ENCODE data around the gene CEP85L. TPM values are rescaled to one million over a fixed set of nuclear protein-coding genes. Genes with fewer than 3 reads are reported as not detected.

The CEP85L gene
- total RNA-seq, 1 experiment from 2014 or later: 3.7 TPM

DNA sequence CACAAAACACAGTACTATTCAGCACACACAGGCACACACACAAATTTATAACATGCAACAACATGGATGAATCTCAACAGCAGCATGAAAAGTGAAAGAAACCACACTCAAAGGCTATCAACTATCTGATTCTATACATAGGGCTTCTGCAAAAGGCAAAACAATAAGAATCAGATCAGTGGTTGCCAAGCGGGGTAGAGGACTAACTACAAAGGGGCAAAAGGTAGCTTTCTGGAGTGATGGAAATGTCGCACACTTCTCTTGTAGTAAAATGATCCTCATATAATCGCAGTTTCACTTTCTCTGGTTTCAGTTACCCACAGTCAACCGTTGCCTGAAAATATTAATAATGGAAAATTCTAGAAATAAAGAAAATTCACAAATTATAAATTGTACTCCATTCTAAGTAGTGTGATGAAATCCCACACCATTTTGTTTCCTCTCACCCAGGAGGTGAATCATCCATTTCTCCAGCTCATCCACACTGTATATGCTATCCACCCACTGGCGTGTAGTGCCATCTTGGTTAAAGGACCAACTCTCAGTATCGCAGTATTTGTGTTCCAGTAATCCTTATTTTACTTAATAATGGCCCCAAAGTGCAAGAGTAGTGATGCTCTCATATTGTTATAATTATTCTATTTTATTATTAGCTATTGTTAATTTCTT lies 116.1 kb downstream of the CEP85L start:
- no peak for DNase-seq
- H3K36me3 ChIP-seq (replicated peaks; ENCODE audit: control insufficient read depth, insufficient read depth, low read length): no peaks in the 10 kb centered on the region
- no peaks in the 10 kb centered on the region for H3K27me3 ChIP-seq (ENCODE audit: control insufficient read depth, insufficient read depth, low read length)
- no peak overlapping the region for H3K4me3 ChIP-seq (ENCODE audit: insufficient read depth, low read depth, low read length)

DNA sequence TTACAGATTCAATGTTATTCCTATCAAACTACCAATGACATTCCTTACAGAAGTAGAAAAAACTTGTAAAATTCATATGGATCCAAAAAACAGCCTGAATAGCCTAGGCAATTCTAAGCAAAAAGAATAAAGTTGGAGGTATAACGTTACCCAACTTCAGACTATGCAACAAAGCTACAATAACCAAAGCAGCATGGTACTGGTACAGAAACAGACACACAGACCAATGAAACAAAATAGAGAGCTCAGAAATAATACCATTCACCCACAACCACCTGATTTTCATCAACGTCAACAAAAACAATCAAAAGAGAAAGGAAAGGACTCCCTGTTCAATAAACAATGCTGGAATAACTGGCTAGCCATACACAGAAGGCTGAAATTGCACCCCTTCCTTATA lies 120.4 kb downstream of the CEP85L start:
- Histone ChIP-seq H3K36me3 (replicated peaks; ENCODE audit: control insufficient read depth, insufficient read depth, low read length) (no peaks in the 10 kb centered on the region), H3K27me3 (ENCODE audit: control insufficient read depth, insufficient read depth, low read length) (no peaks in the 10 kb centered on the region), H3K4me3 (ENCODE audit: insufficient read depth, low read depth, low read length) (no peak overlapping the region)
- DNase-seq: no peak

DNA sequence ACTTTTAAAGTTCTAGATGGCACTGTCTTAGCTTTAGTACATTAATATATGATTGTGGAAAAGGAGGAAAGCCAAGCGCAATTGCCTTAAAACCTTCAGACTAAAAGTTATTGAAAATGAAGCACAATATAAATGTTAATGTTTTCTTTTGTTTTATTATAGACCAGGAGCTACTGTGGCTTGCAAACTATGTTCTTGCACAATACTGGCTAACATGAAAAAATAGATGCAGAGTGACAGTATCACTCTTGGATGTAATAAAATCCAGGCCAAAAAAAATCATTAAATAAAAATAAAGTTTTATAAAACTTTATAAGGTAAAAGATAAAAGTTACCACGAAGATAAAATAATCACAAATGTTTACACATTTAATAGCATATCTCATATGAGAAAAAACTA lies 121.6 kb downstream of the CEP85L start:
- Histone ChIP-seq H3K4me3 (ENCODE audit: insufficient read depth, low read depth, low read length) (no peak overlapping the region), H3K36me3 (replicated peaks; ENCODE audit: control insufficient read depth, insufficient read depth, low read length) (no peaks in the 10 kb centered on the region), H3K27me3 (ENCODE audit: control insufficient read depth, insufficient read depth, low read length) (no peaks in the 10 kb centered on the region)
- DNase-seq: no peak

DNA sequence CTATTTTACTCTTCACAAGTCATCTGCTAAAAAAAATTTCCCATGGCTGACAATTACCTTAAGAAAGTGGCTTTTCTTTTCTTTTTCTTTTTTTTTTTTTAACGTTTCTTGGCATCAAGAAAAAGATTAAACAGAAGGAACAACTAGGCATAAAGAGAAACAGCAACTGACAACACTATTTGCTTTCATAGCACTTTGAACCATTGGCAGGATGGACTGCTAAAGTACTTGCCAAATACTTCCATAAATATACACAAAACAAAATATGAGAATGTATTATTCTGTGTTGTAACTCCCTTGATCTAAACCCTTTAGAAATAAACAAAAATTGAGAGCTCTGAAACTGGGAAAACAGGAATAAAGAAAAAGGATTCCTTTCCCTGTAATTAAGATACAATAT lies 123.3 kb downstream of the CEP85L start:
- H3K4me3 ChIP-seq (ENCODE audit: insufficient read depth, low read depth, low read length): no peak overlapping the region

DNA sequence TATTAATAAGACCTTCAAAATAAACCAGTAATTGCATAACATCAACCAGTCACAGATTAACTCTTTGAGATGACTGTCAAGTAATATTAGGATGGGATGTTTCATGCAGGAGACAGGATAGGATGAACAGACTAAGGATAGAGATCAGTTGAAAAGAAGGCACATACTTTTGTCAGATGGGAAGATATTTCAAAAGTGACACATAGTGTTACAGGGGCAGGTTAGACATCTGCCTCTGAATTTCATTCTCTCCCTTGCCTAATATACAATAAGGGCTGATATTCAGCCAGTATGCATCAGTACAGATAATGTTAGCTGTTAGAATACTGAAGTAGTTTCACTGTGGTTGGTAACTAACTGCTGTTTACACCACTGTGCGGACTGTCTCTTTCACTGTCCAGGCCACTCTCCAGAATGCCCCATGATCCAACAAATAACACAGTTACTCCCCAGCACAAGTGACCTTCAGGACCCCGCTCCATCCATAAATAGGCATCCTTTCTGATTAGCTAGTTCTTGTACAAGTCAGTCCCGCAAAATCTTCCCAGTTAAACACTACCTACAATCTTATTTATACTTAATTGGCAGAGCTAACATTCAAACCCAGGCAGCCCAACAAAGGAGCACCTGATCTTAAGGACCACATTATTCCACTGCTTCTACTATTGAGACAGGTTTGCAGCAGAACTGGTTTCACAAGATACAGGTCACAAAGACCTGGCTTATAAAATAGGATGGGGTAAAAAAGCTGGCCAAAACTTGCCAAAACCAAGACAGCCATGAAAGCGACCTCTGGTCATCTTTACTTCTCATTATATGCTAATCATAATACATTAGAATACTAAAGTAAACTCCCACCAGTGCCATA lies 125.2 kb downstream of the CEP85L start:
- DNase-seq: no peak
- Histone ChIP-seq H3K36me3 (replicated peaks; ENCODE audit: control insufficient read depth, insufficient read depth, low read length) (no peaks in the 10 kb centered on the region), H3K4me3 (ENCODE audit: insufficient read depth, low read depth, low read length) (no peak overlapping the region), H3K27me3 (ENCODE audit: control insufficient read depth, insufficient read depth, low read length) (no peaks in the 10 kb centered on the region)

More for the DNA sequence above, 123.3 kb downstream of the CEP85L start:
- no peak for DNase-seq
- no peaks in the 10 kb centered on the region for H3K27me3 ChIP-seq (ENCODE audit: control insufficient read depth, insufficient read depth, low read length)
- no peaks in the 10 kb centered on the region for H3K36me3 ChIP-seq (replicated peaks; ENCODE audit: control insufficient read depth, insufficient read depth, low read length)

DNA sequence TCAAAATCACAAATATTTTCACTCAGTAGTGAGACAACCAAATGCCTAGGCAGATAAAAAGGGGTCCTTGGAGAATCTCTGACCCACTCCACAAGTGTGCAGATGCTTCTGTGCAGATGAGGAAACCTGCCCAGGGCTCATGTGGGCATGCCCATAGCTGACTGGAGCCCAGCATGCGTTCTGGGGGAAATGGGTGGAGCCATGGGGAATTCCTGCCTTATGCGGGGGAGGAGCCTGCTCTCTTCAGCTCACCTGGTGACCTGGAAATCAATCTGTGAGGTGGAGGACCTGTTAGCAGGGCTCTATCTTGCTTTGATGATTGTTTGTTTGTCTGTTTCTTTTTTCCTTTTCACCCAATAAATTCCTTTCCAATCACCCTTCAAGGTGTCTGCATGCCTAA lies 126.7 kb downstream of the CEP85L start:
- H3K36me3 ChIP-seq (replicated peaks; ENCODE audit: control insufficient read depth, insufficient read depth, low read length): no peaks in the 10 kb centered on the region
- no peak for DNase-seq
- no peaks in the 10 kb centered on the region for H3K27me3 ChIP-seq (ENCODE audit: control insufficient read depth, insufficient read depth, low read length)
- no peak overlapping the region for H3K4me3 ChIP-seq (ENCODE audit: insufficient read depth, low read depth, low read length)

DNA sequence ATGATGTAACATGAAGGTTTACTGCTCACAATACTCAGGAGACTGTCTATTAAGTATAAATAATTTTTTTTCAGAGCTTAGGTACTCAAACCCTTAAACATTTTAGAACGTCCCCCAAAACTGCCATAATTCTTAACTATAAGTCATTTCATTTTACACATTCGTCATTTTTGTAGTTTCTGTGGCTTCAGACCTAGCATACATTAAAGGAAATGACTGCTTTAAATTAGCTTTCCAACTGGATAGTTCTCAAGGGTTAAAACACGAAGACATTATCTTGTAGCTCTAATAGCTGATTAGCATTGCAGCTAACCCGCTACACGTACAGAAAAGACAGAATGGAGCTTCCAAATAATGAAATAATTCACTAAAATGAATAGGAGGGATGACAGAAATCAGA lies 128.2 kb downstream of the CEP85L start:
- no peaks in the 10 kb centered on the region for H3K27me3 ChIP-seq (ENCODE audit: control insufficient read depth, insufficient read depth, low read length)
- H3K36me3 ChIP-seq (replicated peaks; ENCODE audit: control insufficient read depth, insufficient read depth, low read length): no peaks in the 10 kb centered on the region
- DNase-seq: no peak
- H3K4me3 ChIP-seq (ENCODE audit: insufficient read depth, low read depth, low read length): no peak overlapping the region

DNA sequence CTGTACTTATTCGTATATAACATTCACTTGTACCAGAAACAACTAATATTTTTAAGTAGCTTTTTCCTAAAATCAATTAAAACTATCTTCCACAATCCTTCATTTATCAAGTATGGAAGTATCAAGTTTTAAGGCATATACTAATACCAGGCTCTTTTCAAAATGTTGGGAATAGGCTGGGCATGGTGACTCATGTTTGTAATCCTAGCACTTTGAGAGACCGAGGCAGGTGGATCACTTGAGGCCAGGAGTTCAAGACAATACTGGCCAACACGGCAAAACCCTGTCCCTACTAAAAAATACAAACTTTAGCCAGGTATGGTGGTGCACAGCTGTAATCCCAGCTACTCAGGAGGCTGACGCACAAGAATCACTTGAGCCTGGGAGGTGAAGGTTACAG lies 129.0 kb downstream of the CEP85L start:
- DNase-seq: no peak
- H3K4me3 ChIP-seq (ENCODE audit: insufficient read depth, low read depth, low read length): no peak overlapping the region
- H3K36me3 ChIP-seq (replicated peaks; ENCODE audit: control insufficient read depth, insufficient read depth, low read length): no peaks in the 10 kb centered on the region
- H3K27me3 ChIP-seq (ENCODE audit: control insufficient read depth, insufficient read depth, low read length): no peaks in the 10 kb centered on the region

DNA sequence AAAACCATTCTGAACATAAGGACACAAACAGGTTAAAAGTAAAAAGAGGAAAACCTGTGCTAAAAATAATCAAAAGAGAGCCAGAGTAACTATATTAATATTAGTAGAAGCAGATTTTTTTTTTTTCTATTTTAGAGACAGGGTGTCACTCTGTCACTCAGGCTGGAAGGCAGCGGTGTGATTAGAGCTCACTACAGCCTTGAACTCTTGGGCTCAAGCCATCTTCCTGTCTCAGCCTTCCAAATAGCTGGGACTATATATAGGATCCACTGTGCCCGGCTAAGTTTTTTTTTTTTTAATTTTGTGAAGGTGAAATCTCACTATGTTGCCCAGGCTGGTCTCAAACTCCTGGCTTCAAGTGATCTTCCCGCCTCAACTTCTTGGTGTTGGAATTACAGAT lies 136.7 kb downstream of the CEP85L start:
- no peak for DNase-seq
- Histone ChIP-seq H3K27me3 (ENCODE audit: control insufficient read depth, insufficient read depth, low read length) (no peaks in the 10 kb centered on the region), H3K4me3 (ENCODE audit: insufficient read depth, low read depth, low read length) (no peak overlapping the region), H3K36me3 (replicated peaks; ENCODE audit: control insufficient read depth, insufficient read depth, low read length) (no peaks in the 10 kb centered on the region)

DNA sequence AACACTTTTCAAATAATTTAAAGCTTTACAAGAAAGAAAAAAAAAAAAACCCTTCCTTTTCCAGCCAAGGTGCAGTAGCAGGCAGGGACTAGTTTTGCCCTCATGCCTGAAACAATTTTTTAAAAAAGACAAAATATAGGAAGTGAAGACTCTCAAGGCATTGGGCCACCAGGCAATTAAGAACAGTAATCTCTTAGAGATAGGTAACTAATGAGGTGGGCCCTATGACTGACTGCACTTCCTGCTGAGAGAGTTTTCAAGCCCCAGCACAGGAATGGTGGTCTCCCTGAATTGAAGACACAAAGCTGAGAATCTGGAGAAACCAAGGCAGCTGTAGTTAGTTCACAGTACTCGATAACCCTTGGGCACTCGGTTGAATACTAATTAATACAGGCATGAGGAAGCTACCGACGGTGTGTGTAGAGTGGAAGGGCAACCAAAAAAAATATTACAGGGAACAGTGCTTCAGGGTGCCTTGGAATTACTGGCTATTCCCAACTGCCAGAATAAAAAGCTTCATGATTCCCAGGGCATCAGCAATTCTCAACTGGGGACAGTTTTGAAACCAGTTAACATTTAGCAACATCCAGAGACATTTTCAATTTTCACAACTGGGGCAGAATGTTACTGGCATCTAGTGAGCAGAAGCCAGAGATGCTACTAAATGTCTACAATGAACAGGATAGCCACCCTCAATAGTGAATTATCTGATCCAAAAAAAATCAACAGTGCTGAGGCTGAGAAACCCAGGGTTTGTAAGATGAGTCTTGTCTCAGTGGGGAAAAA lies 139.3 kb downstream of the CEP85L start:
- DNase-seq: no peak
- no peaks in the 10 kb centered on the region for H3K27me3 ChIP-seq (ENCODE audit: control insufficient read depth, insufficient read depth, low read length)
- no peaks in the 10 kb centered on the region for H3K36me3 ChIP-seq (replicated peaks; ENCODE audit: control insufficient read depth, insufficient read depth, low read length)
- no peak overlapping the region for H3K4me3 ChIP-seq (ENCODE audit: insufficient read depth, low read depth, low read length)

DNA sequence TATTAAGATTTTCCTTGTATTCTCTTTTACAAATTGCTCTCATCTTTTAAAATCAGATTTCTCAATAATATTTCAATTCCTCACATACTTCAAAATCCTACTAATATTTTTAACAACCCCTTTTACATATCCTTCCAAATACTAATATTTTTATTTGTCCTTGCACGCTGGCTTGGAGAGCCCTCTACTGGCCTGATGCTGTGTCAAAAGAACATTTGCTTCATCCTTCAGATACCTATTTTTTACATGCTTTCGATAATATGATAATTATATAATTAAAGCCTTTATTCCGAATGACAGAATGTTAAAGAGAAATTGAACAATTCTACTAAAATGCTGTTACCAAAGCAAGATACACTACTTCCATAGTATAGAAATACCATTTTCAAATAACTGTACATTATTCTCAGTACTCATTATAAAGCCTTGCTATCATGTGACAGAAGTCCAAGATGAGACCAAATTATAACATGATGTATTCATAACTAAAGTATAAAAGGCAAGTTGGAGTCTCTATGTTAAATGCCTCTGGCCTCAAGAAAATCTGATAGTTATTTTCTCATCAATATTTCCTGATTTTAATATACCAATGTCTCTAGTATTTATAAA lies 142.3 kb downstream of the CEP85L start:
- Histone ChIP-seq H3K27me3 (ENCODE audit: control insufficient read depth, insufficient read depth, low read length) (no peaks in the 10 kb centered on the region), H3K4me3 (ENCODE audit: insufficient read depth, low read depth, low read length) (no peak overlapping the region), H3K36me3 (replicated peaks; ENCODE audit: control insufficient read depth, insufficient read depth, low read length) (no peaks in the 10 kb centered on the region)
- peak; percentile 13 for DNase-seq

DNA sequence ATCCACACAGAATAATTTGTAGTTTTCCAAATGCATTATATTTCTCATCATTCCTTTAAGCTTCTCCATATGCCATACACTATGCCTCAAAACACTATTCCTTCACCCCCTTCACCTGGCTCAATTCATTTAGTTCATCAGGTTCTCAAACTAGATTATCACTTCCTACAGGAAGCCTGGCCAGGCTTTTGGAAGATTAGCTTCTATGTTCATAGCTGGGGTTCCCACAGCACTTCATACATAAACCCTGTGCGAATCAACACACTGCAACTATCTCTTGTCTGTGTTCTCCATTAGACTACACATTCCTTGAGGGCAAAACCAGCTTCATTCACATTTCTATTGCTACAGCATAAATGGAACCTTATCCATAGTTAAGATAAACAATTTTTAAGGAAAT lies 143.8 kb downstream of the CEP85L start:
- no peaks in the 10 kb centered on the region for H3K36me3 ChIP-seq (replicated peaks; ENCODE audit: control insufficient read depth, insufficient read depth, low read length)
- no peak for DNase-seq

DNA sequence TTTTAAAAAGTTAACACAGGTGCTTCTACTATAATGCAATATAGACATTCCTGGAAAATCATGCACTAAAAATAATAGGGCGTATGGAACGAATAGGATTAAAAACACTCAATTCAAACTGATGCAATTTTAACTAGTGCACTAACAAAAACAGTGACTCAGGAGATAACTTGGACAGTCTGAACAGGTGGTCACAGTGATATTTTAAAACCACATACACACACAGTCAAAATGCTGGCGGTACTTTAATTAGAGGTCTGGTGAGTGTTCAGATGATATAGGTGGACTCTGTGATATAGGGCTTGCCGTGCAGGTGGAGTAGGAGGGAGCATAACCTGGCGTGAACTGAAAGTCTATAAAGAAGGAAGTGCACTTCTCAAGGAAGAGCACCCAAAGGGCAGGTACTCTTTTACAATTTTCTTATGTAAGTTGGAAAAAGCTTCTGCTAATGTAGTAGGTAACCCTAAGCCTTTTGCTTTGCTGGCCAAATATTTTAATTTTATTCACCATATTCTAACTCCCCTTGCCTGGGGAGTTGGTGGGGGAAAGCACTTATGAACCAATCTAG lies 145.2 kb downstream of the CEP85L start:
- no peak for DNase-seq
- no peak overlapping the region for H3K4me3 ChIP-seq (ENCODE audit: insufficient read depth, low read depth, low read length)

More for the DNA sequence above, 143.8 kb downstream of the CEP85L start:
- H3K4me3 ChIP-seq (ENCODE audit: insufficient read depth, low read depth, low read length): no peak overlapping the region
- H3K27me3 ChIP-seq (ENCODE audit: control insufficient read depth, insufficient read depth, low read length): no peaks in the 10 kb centered on the region

DNA sequence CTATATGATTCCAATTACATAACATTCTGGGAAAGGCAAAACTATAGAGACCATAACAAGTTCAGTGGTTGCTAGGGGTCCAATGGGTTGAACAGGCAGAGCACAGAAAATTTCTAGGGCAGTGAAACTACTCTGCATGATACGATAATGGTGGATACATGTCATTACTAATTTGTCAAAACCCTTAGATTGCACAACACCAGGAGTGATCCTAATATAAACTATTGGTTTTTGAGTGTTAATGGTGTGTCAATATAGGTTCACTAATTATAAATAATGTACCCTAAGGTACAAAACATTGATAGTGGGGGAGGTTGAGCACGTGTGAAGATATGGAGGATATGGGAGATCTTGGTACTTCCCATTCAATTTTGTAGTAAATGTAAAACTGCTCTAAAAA lies 145.7 kb downstream of the CEP85L start:
- Histone ChIP-seq H3K4me3 (ENCODE audit: insufficient read depth, low read depth, low read length) (no peak overlapping the region), H3K27me3 (ENCODE audit: control insufficient read depth, insufficient read depth, low read length) (no peaks in the 10 kb centered on the region), H3K36me3 (replicated peaks; ENCODE audit: control insufficient read depth, insufficient read depth, low read length) (no peaks in the 10 kb centered on the region; the same call in 1 of the 2 replicates)
- DNase-seq: no peak

More for the DNA sequence above, 145.2 kb downstream of the CEP85L start:
- Histone ChIP-seq H3K36me3 (replicated peaks; ENCODE audit: control insufficient read depth, insufficient read depth, low read length) (no peaks in the 10 kb centered on the region; the same call in 1 of the 2 replicates), H3K27me3 (ENCODE audit: control insufficient read depth, insufficient read depth, low read length) (no peaks in the 10 kb centered on the region)
